HepG2 (cell line): ENCODE results near the gene SYAP1. TPM values are rescaled to one million over a fixed set of nuclear protein-coding genes. Genes with fewer than 3 reads are reported as not detected.

Source experiments
- ATAC-seq: fragments of 200-7000 bp; cut with Tn5 transposase; 3 replicates; pipeline ENCODE4 v1.9.1; 2020; ENCODE audit warnings: mild to moderate bottlenecking, moderate library complexity
- BruUV-seq: library from RNA; stranded (reverse); fragments of 400-500 nt; replicated peaks from 2 replicates; lab custom pipeline; 2021; lab: Mats Ljungman, UMichigan
- CTCF ChIA-PET: fragments of 300-600 bp; formaldehyde crosslinking; extraction: SDS; loops from one replicate; lab custom pipeline; 2021; ENCODE audit warnings: low total read pairs, inconsistent platforms, low intra/inter-chr PET ratio; lab: Yijun Ruan, JAX
- POLR2A ChIA-PET: fragments of 350-600 bp; sonication (Branson Sonifier 250); formaldehyde crosslinking; loops from one replicate; lab custom pipeline; 2020; ENCODE audit warnings: antibody characterized with exemption, inconsistent platforms; lab: Yijun Ruan, JAX
- DNase-seq: peaks from one replicate; pipeline ENCODE4 v3.0.0-alpha.2; 2015; ENCODE audit warnings: low spot score
- FAIRE-seq: peaks from 3 replicates; lab custom pipeline; 2011; peaks lifted over from hg19 to GRCh38; lab: Jason Lieb, UNC
- H2AFZ ChIP-seq: one replicate; pipeline ENCODE4 v1.6.1; 2011; ENCODE audit warnings: low read length, inconsistent platforms
- H3K27ac ChIP-seq: fragments of 300-600 bp; 3 replicates; pipeline ENCODE4 v1.8.0; 2011; ENCODE audit warnings: mixed run types, mild to moderate bottlenecking, mixed read lengths, low read length, inconsistent platforms; ENCODE audit not compliant: insufficient read depth; ENCODE audit errors: extremely low read length
- H3K27me3 ChIP-seq, 2 experiments: fragments of 200-600 bp in 1 of 2; 2 replicates in 1 of 2; 3 replicates in 1 of 2; pipeline versions ENCODE4 v1.6.0 to v1.8.0; 2011; ENCODE audit warnings: low read length in 2 of 2, mild to moderate bottlenecking in 2 of 2, moderate library complexity in 2 of 2, inconsistent platforms in 1 of 2; ENCODE audit not compliant: insufficient read depth in 2 of 2, control insufficient read depth in 1 of 2
- H3K36me3 ChIP-seq, 2 experiments: fragments of 200-600 bp in 1 of 2; replicated peaks in 1 of 2; 2 replicates in 1 of 2; 3 replicates in 1 of 2; pipeline versions ENCODE4 v1.5.1 to v1.8.0; 2011; ENCODE audit warnings: low read length in 2 of 2, inconsistent platforms in 1 of 2; ENCODE audit not compliant: insufficient read depth in 2 of 2, control insufficient read depth in 1 of 2
- H3K4me1 ChIP-seq: 2 replicates; pipeline ENCODE4 v1.5.1; 2012; ENCODE audit warnings: low read length, inconsistent platforms; ENCODE audit not compliant: insufficient read depth
- H3K4me2 ChIP-seq: 2 replicates; pipeline ENCODE4 v1.6.0; 2011; ENCODE audit warnings: low read depth, low read length, inconsistent platforms
- H3K4me3 ChIP-seq, 3 experiments: fragments of 200-600 bp in 1 of 3; sonication (generic), shearing (Covaris generic) in 1 of 3; replicated peaks in 1 of 3; 2 replicates each; pipeline ENCODE4 v1.5.1; 2011 to 2016; ENCODE audit warnings: low read length in 3 of 3, inconsistent platforms in 2 of 3, low read depth in 2 of 3, mild to moderate bottlenecking in 2 of 3, control low read depth in 1 of 3, mixed read lengths in 1 of 3; ENCODE audit not compliant: insufficient read depth in 1 of 3
- H3K79me2 ChIP-seq: one replicate; pipeline ENCODE4 v1.6.1; 2011; ENCODE audit warnings: low read length, inconsistent platforms; ENCODE audit not compliant: insufficient read depth
- H3K9ac ChIP-seq: 2 replicates; pipeline ENCODE4 v1.6.0; 2011; ENCODE audit warnings: mild to moderate bottlenecking, low read depth, low read length, inconsistent platforms; ENCODE audit not compliant: insufficient read depth
- H3K9me3 ChIP-seq: 2 replicates; pipeline ENCODE4 v1.5.1; 2012; ENCODE audit warnings: mild to moderate bottlenecking, low read length
- H4K20me1 ChIP-seq: 2 replicates; pipeline ENCODE4 v1.6.0; 2011; ENCODE audit warnings: inconsistent platforms, mild to moderate bottlenecking, low read length, moderate library complexity; ENCODE audit not compliant: insufficient read depth
- HMGXB3 ChIP-seq: sonication (generic); formaldehyde crosslinking; IDR thresholded peaks from 2 replicates; pipeline ENCODE4 v1.4.0; 2020; ENCODE audit warnings: missing genetic modification reagents, borderline replicate concordance
- HNRNPL ChIP-seq: fragments of 200-400 bp; formaldehyde crosslinking; IDR thresholded peaks from 2 replicates; pipeline ENCODE4 v1.6.1; 2017; ENCODE audit warnings: mild to moderate bottlenecking, low read depth, low read length
- SIN3A ChIP-seq: IDR thresholded peaks from 2 replicates; pipeline ENCODE4 v1.6.1; 2011; ENCODE audit warnings: low read depth, mild to moderate bottlenecking, control low read depth, low read length, borderline replicate concordance
- TOE1 ChIP-seq: sonication (generic); formaldehyde crosslinking; IDR thresholded peaks from 2 replicates; pipeline ENCODE4 v1.4.0; 2020; ENCODE audit warnings: mild to moderate bottlenecking, missing genetic modification reagents
- ZFP1 ChIP-seq: IDR thresholded peaks from 2 replicates; pipeline ENCODE4 v1.6.1; 2016
- ZFX ChIP-seq: sonication (generic); formaldehyde crosslinking; IDR thresholded peaks from 2 replicates; pipeline ENCODE4 v1.4.0; 2020; ENCODE audit warnings: mild to moderate bottlenecking, low read depth, missing genetic modification reagents, moderate library complexity
- ZNF124 ChIP-seq: sonication (generic); formaldehyde crosslinking; IDR thresholded peaks from 2 replicates; pipeline ENCODE4 v1.4.0; 2020; ENCODE audit warnings: missing genetic modification reagents
- ZNF605 ChIP-seq: sonication (generic); formaldehyde crosslinking; IDR thresholded peaks from 2 replicates; pipeline ENCODE4 v1.8.0; 2022; ENCODE audit warnings: mild to moderate bottlenecking, missing genetic modification reagents
- WGBS: methylation state at CpG from one replicate; pipeline ENCODE4 v1.1.6; 2017; ENCODE audit warnings: low lambda C conversion rate; 5-methylcytosine and 5-hydroxymethylcytosine counted together
- in situ Hi-C: cut with HindIII; loops from 2 replicates; pipeline ENCODE4 v1.10.0; 2017; ENCODE audit warnings: low pct_unique_long_range_greater_than_20kb; ENCODE audit not compliant: extremely low pct_ligation_motif_present
- intact Hi-C: fragments of 100-400 bp; cut with micrococcal nuclease; formaldehyde crosslinking; loops from one replicate; pipeline ENCODE4 v1.10.0; 2022; ENCODE audit not compliant: unreplicated experiment
- polyA plus RNA-seq, 8 experiments: library from polyadenylated mRNA; depleted of rRNA in 3 of 8; stranded (reverse) in 7 of 8; unstranded in 1 of 8; fragments of >200 nt; fragmentation: Illumina TruSeq in 4 of 8; extraction: Trizol in 4 of 8; gene quantifications; 2 replicates each; pipeline versions ENCODE4 v1.2.1 to v1.2.3, GENCODE V29; 2011 to 2016; ENCODE audit warnings: low read depth in 4 of 8, missing spikeins in 1 of 8, mixed read lengths in 1 of 8; ENCODE audit not compliant: insufficient read depth in 1 of 8
- total RNA-seq, 5 experiments: library from RNA; depleted of rRNA; stranded (reverse); fragments of >200 nt; fragmentation: Illumina TruSeq; extraction: Trizol; gene quantifications; 2 replicates each; pipeline ENCODE4 v1.2.3, GENCODE V29; 2016; ENCODE audit warnings: low read depth in 1 of 5

SYAP1 gene
- total and polyA plus RNA-seq, 2 of the 13 experiments (the other 11 are each of a cell fraction or from before 2014, with no cell fraction given): 4.9 to 18.5 TPM

GRCh38 chrX:16733013-16733412 lies 13.6 kb downstream of the SYAP1 start:
- Histone ChIP-seq H3K4me3 (no peak overlapping the region), H3K4me2 (no peak overlapping the region), H3K36me3 (peaks cover 1 to 12% of the 10 kb centered on the region in 2 experiments; a peak in 2 of 5 replicates), H4K20me1 (no peaks in the 10 kb centered on the region), H3K4me1 (no peaks in the 10 kb centered on the region), H3K27ac (no peak overlapping the region), H3K9me3 (no peaks in the 10 kb centered on the region), H2AFZ (no peak overlapping the region), H3K9ac (no peak overlapping the region), H3K79me2 (peaks cover 5% of the 10 kb centered on the region), H3K27me3 (no peaks in the 10 kb centered on the region)
- TF ChIP-seq ZFP1 (CRISPR knock-in tag): no peak
- intact Hi-C loops: no loop called here
- CTCF ChIA-PET: no interaction called here
- DNase-seq (no peak), FAIRE-seq (no peak), ATAC-seq (no peak)
- in situ Hi-C loops: no loop called here
- POLR2A ChIA-PET: interaction anchor here (1.1 to 1.6 kb wide), 2 partner anchors 14 to 38 kb away, joined by 3 to 5 read pairs; partner anchors contain the start of gene SYAP1
- no TSS peak for BruUV-seq

GRCh38 chrX:16737024-16737423 lies 17.6 kb downstream of the SYAP1 start:
- no peak for FAIRE-seq
- ATAC-seq: no peak
- no peak for DNase-seq
- Histone ChIP-seq H3K9me3 (no peaks in the 10 kb centered on the region), H3K9ac (no peak overlapping the region), H3K27ac (no peak overlapping the region), H3K27me3 (no peaks in the 10 kb centered on the region), H2AFZ (no peak overlapping the region), H3K36me3 (peaks cover 3 to 12% of the 10 kb centered on the region in 2 experiments; a peak in 2 of 5 replicates), H3K79me2 (peaks cover 3% of the 10 kb centered on the region), H4K20me1 (no peaks in the 10 kb centered on the region), H3K4me3 (no peak overlapping the region), H3K4me1 (peaks cover 15% of the 10 kb centered on the region), H3K4me2 (no peak overlapping the region)
- in situ Hi-C loops: no loop called here
- BruUV-seq: no TSS peak
- ChIA-PET POLR2A (no interaction called here), CTCF (no interaction called here)
- 100% methylated on average over 5 of the region's 5 CpGs for WGBS
- intact Hi-C loops: no loop called here
- TF ChIP-seq ZNF124 (CRISPR knock-in tag) (no peak), ZNF605 (CRISPR knock-in tag) (no peak), ZFX (CRISPR knock-in tag) (no peak), HNRNPL (no peak), TOE1 (CRISPR knock-in tag) (no peak), HMGXB3 (CRISPR knock-in tag) (no peak), SIN3A (no peak)
